Measurements from ENCODE around the gene ATG2A.
A peak's percentile ranks its signal among the peaks of the same experiment; 100 is the strongest.
"Not testable (repeated sequence)": the region's sequence is repeated elsewhere in the genome, so short reads cannot be mapped to it uniquely, and the experiment has no call there.

ATG2A gene

GRCh38 chr11:64849598-64850356 lies 67.2 kb downstream of the ATG2A start:
- DNase-seq (ENCODE audit: extremely low read depth, low read depth), result no peak
- TF ChIP-seq CTCF (IDR thresholded peaks at IDR 0.05; ENCODE audit: low read depth, low read length), result peak; percentile 21

GRCh38 chr11:64848826-64849597 lies 68.0 kb downstream of the ATG2A start:
- TF ChIP-seq CTCF (IDR thresholded peaks at IDR 0.05; ENCODE audit: low read depth, low read length), result no peak; the same call in 1 of the 2 replicates
- no peak for DNase-seq (ENCODE audit: extremely low read depth, low read depth)

- no peak for DNase-seq (ENCODE audit: extremely low read depth, low read depth)
- TF ChIP-seq CTCF (IDR thresholded peaks at IDR 0.05; ENCODE audit: low read depth, low read length), result no peak
Measured at GRCh38 chr11:64848214-64848825, 68.7 kb downstream of the ATG2A start.

- DNase-seq (ENCODE audit: extremely low read depth, low read depth), result peak; percentile 73
- TF ChIP-seq CTCF (IDR thresholded peaks at IDR 0.05; ENCODE audit: low read depth, low read length), result peak; percentile 92
Measured at GRCh38 chr11:64846998-64847666, 69.9 kb downstream of the ATG2A start.

- DNase-seq (ENCODE audit: extremely low read depth, low read depth), result not testable (repeated sequence)
Measured at GRCh38 chr11:64845776-64846129, 71.3 kb downstream of the ATG2A start.

- no peak for TF ChIP-seq CTCF (IDR thresholded peaks at IDR 0.05; ENCODE audit: low read depth, low read length)
- no peak for DNase-seq (ENCODE audit: extremely low read depth, low read depth)
Measured at GRCh38 chr11:64845129-64845775, 71.8 kb downstream of the ATG2A start.

Measured in AG09319 (cell line).